Neural cell (in vitro differentiated cells): Measurements from ENCODE around the gene SCCPDH. TPM values are rescaled to one million over a fixed set of nuclear protein-coding genes. Genes with fewer than 3 reads are reported as not detected.

Source experiments
- H2AFZ ChIP-seq: fragments of 200-600, 300-800 bp; sonication (generic), shearing (Covaris generic); 2 replicates; pipeline ENCODE4 v1.6.0; 2014; ENCODE audit warnings: low read depth, mild to moderate bottlenecking, antibody characterized with exemption, low read length, moderate library complexity
- H3F3A ChIP-seq: fragments of 200-600 bp; shearing (Covaris generic); 2 replicates; pipeline ENCODE4 v1.6.1; 2016; ENCODE audit warnings: mild to moderate bottlenecking, moderate library complexity, mixed read lengths, antibody characterized with exemption, low read length; ENCODE audit not compliant: insufficient read depth, poor library complexity, severe bottlenecking
- H3K27ac ChIP-seq: fragments of 200-600, 300-800 bp; sonication (generic), shearing (Covaris generic); 2 replicates; pipeline ENCODE4 v1.5.1; 2014; ENCODE audit warnings: mild to moderate bottlenecking, low read length, moderate library complexity
- H3K27me3 ChIP-seq: fragments of 300-800, 200-600 bp; sonication (generic), shearing (Covaris generic); 2 replicates; pipeline ENCODE4 v1.6.0; 2014; ENCODE audit warnings: mild to moderate bottlenecking, low read depth, low read length, moderate library complexity; ENCODE audit not compliant: insufficient read depth
- H3K36me3 ChIP-seq: fragments of 300-800, 200-600 bp; sonication (generic), shearing (Covaris generic); 2 replicates; pipeline ENCODE4 v1.5.1; 2014; ENCODE audit warnings: mild to moderate bottlenecking, antibody characterized with exemption, low read length, moderate library complexity; ENCODE audit not compliant: insufficient read depth
- H3K4me2 ChIP-seq: fragments of 300-800, 200-600 bp; sonication (generic), shearing (Covaris generic); 2 replicates; pipeline ENCODE4 v1.6.0; 2014; ENCODE audit warnings: mild to moderate bottlenecking, low read length
- H3K4me3 ChIP-seq: fragments of 300-800, 200-600 bp; sonication (generic), shearing (Covaris generic); 2 replicates; pipeline ENCODE4 v1.5.1; 2014; ENCODE audit warnings: mild to moderate bottlenecking, low read length, moderate library complexity
- H3K79me2 ChIP-seq: fragments of 200-600 bp; shearing (Covaris generic); replicated peaks from 2 replicates; pipeline ENCODE4 v1.6.0; 2014; ENCODE audit warnings: mild to moderate bottlenecking, low read length, moderate library complexity; ENCODE audit not compliant: insufficient read depth
- H3K9ac ChIP-seq: fragments of 300-800, 200-600 bp; sonication (generic), shearing (Covaris generic); 2 replicates; pipeline ENCODE4 v1.6.1; 2016; ENCODE audit warnings: mild to moderate bottlenecking, low read length, mixed read lengths
- H3K9me2 ChIP-seq: fragments of 200-600 bp; shearing (Covaris generic); 2 replicates; pipeline ENCODE4 v1.6.1; 2016; ENCODE audit warnings: mild to moderate bottlenecking, low read length, mixed read lengths; ENCODE audit not compliant: insufficient read depth
- H3K9me3 ChIP-seq: fragments of 200-600, 300-800 bp; sonication (generic), shearing (Covaris generic); 2 replicates; pipeline ENCODE4 v1.6.1; 2016; ENCODE audit warnings: mild to moderate bottlenecking, mixed run types, low read length, moderate library complexity, mixed read lengths
- H4K20me1 ChIP-seq: fragments of 200-600 bp; shearing (Covaris generic); 2 replicates; pipeline ENCODE4 v1.6.1; 2016; ENCODE audit warnings: mild to moderate bottlenecking, mixed run types; ENCODE audit not compliant: insufficient read depth
- EP300 ChIP-seq: fragments of 450-650 bp; conservative IDR thresholded peaks from 2 replicates; pipeline ENCODE4 v1.6.1; 2014; ENCODE audit warnings: antibody characterized with exemption, mild to moderate bottlenecking, moderate library complexity; ENCODE audit not compliant: poor library complexity, severe bottlenecking
- EZH2 ChIP-seq: fragments of 200-600, 300-800 bp; shearing (Covaris generic), sonication (generic); IDR thresholded peaks from 2 replicates; pipeline ENCODE4 v1.6.1; 2014; ENCODE audit warnings: antibody characterized with exemption, low read length, borderline replicate concordance, mild to moderate bottlenecking; ENCODE audit not compliant: insufficient read depth, poor library complexity, severe bottlenecking
- MXI1 ChIP-seq: fragments of 450-650 bp; conservative IDR thresholded peaks from 2 replicates; pipeline ENCODE4 v1.6.1; 2014; ENCODE audit warnings: antibody characterized with exemption, mild to moderate bottlenecking; ENCODE audit not compliant: poor library complexity, severe bottlenecking
- POLR2AphosphoS5 ChIP-seq: IDR thresholded peaks from 2 replicates; pipeline ENCODE4 v1.6.1; 2012
- RAD21 ChIP-seq: fragments of 450-650 bp; conservative IDR thresholded peaks from 2 replicates; pipeline ENCODE4 v1.6.1; 2014; ENCODE audit warnings: antibody characterized with exemption, mild to moderate bottlenecking, moderate library complexity
- SMC3 ChIP-seq: fragments of 450-650 bp; conservative IDR thresholded peaks from 2 replicates; pipeline ENCODE4 v1.6.1; 2014; ENCODE audit warnings: antibody characterized with exemption, mild to moderate bottlenecking, moderate library complexity; ENCODE audit not compliant: poor library complexity
- TAF1 ChIP-seq: IDR thresholded peaks from 2 replicates; pipeline ENCODE4 v1.6.1; 2012; ENCODE audit warnings: low read depth
- polyA plus RNA-seq: library from polyadenylated mRNA; depleted of rRNA; stranded (reverse); fragments of >200 nt; gene quantifications from 2 replicates; pipeline ENCODE4 v1.2.3, GENCODE V29; 2014
- TF ChIP-seq, protein P1 (sequence below): IDR thresholded peaks from 2 replicates; pipeline ENCODE4 v1.6.1; 2012; ENCODE audit warnings: borderline replicate concordance
- TF ChIP-seq, protein P2 (sequence below): fragments of 450-650 bp; IDR thresholded peaks from 2 replicates; pipeline ENCODE4 v1.5.1; 2014; ENCODE audit warnings: antibody characterized with exemption, mild to moderate bottlenecking, moderate library complexity; ENCODE audit not compliant: poor library complexity, severe bottlenecking

The SCCPDH gene
- polyA plus RNA-seq, 1 donor from 2014 or later: 94.2 TPM

DNA sequence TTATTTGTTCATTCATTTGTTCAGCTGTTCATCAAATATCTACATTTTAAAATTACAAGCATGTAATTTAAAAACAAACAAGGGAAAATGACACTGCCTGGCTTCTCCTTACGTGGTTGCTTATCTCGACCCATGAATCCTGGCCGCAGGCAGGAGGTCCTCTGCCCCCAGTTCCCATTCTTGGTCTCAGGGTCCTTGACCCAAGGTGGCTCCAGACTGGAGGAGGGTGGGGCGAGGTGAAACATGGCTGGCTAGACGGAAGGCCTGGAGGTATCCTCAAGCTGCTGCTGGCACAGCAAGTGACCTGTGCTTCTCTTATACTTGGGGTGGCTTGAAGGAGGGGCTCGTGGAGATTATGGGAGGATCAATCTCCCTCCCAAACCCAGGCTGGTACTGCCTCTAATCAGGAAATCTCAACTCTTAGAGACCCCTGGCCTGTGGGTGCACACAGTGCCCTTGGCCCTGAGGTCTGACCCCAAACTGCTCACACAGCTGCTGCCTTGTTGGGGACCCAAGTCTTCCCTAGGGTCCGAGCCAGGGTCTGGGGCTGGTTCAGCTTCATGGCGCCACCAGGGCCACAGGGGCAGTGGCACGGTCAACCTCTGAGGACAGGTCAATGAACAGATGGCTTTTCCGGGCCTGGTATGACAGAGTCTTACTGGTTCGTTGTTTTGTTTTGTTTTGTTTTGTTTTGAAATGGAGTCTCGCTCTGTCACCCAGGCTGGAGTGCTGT lies 63.7 kb downstream of the SCCPDH start:
- Histone ChIP-seq H3K9me3 (no peaks in the 10 kb centered on the region), H3K27ac (no peak overlapping the region), H3K79me2 (no peaks in the 10 kb centered on the region), H2AFZ (no peak overlapping the region), H3K9ac (no peak overlapping the region), H3K4me2 (no peak overlapping the region), H3K27me3 (no peaks in the 10 kb centered on the region), H3K4me3 (no peak overlapping the region), H3K36me3 (no peaks in the 10 kb centered on the region), H3F3A (no peaks in the 10 kb centered on the region), H3K9me2 (no peaks in the 10 kb centered on the region), H4K20me1 (no peaks in the 10 kb centered on the region)
- TF ChIP-seq TAF1 (no peak), MXI1 (no peak), RAD21 (no peak), SMC3 (no peak), EZH2 (no peak), EP300 (no peak), POLR2AphosphoS5 (no peak)
- TF ChIP-seq, protein P1, sequence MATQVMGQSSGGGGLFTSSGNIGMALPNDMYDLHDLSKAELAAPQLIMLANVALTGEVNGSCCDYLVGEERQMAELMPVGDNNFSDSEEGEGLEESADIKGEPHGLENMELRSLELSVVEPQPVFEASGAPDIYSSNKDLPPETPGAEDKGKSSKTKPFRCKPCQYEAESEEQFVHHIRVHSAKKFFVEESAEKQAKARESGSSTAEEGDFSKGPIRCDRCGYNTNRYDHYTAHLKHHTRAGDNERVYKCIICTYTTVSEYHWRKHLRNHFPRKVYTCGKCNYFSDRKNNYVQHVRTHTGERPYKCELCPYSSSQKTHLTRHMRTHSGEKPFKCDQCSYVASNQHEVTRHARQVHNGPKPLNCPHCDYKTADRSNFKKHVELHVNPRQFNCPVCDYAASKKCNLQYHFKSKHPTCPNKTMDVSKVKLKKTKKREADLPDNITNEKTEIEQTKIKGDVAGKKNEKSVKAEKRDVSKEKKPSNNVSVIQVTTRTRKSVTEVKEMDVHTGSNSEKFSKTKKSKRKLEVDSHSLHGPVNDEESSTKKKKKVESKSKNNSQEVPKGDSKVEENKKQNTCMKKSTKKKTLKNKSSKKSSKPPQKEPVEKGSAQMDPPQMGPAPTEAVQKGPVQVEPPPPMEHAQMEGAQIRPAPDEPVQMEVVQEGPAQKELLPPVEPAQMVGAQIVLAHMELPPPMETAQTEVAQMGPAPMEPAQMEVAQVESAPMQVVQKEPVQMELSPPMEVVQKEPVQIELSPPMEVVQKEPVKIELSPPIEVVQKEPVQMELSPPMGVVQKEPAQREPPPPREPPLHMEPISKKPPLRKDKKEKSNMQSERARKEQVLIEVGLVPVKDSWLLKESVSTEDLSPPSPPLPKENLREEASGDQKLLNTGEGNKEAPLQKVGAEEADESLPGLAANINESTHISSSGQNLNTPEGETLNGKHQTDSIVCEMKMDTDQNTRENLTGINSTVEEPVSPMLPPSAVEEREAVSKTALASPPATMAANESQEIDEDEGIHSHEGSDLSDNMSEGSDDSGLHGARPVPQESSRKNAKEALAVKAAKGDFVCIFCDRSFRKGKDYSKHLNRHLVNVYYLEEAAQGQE: no peak
- TF ChIP-seq, protein P2, sequence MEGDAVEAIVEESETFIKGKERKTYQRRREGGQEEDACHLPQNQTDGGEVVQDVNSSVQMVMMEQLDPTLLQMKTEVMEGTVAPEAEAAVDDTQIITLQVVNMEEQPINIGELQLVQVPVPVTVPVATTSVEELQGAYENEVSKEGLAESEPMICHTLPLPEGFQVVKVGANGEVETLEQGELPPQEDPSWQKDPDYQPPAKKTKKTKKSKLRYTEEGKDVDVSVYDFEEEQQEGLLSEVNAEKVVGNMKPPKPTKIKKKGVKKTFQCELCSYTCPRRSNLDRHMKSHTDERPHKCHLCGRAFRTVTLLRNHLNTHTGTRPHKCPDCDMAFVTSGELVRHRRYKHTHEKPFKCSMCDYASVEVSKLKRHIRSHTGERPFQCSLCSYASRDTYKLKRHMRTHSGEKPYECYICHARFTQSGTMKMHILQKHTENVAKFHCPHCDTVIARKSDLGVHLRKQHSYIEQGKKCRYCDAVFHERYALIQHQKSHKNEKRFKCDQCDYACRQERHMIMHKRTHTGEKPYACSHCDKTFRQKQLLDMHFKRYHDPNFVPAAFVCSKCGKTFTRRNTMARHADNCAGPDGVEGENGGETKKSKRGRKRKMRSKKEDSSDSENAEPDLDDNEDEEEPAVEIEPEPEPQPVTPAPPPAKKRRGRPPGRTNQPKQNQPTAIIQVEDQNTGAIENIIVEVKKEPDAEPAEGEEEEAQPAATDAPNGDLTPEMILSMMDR: no peak

DNA sequence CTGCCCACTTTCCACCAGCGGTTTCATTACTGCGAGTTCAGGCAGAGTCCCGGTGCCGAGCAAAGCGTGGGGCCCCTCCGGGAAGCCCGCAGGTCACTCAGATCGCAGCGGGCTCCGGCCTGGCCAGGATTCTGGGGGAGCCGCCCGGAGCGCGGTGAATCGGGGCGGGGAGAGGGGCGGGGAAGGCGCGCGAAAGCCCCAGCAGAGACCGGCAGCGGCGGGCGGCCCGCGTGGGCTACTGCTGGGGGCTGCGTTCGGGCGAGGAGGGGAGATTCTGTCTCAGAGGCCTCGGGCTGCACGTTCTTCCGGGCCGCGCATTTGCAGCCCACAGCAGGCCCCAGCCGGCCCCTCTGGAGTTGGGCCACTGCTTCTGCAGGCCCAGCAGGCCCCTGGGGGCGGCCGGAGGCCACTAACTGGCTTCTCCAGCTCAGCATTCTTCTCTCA lies 64.7 kb downstream of the SCCPDH start:
- H3K4me3 ChIP-seq: no peak overlapping the region
- H3K27me3 ChIP-seq: no peaks in the 10 kb centered on the region
- no peaks in the 10 kb centered on the region for H3K36me3 ChIP-seq
- no peaks in the 10 kb centered on the region for H3K9me2 ChIP-seq
- no peaks in the 10 kb centered on the region for H4K20me1 ChIP-seq
- H3K9ac ChIP-seq: no peak overlapping the region
- H3F3A ChIP-seq: no peaks in the 10 kb centered on the region
- H3K4me2 ChIP-seq: no peak overlapping the region
- no peaks in the 10 kb centered on the region for H3K9me3 ChIP-seq
- H2AFZ ChIP-seq: no peak overlapping the region
- H3K27ac ChIP-seq: no peak overlapping the region
- TF ChIP-seq, protein P2: no peak
- TF ChIP-seq RAD21 (no peak), EP300 (no peak), TAF1 (no peak), POLR2AphosphoS5 (no peak), EZH2 (no peak), MXI1 (no peak), SMC3 (no peak)
- TF ChIP-seq, protein P1: no peak
- H3K79me2 ChIP-seq: no peaks in the 10 kb centered on the region
